Activated gamma-delta T cell treated with anti-CD3 and anti-CD28 coated beads, Interleukin-2, amount 50 U/mL, for 16 hours (primary cell): ENCODE measurements around the gene SUPT3H.
"Not testable (repeated sequence)": the region's sequence is repeated elsewhere in the genome, so short reads cannot be mapped to it uniquely, and the experiment has no call there.

Experiments used
- DNase-seq: peaks from one replicate; pipeline ENCODE4 v3.0.0-alpha.2; 2020; ENCODE audit warnings: low read depth

SUPT3H gene

DNA sequence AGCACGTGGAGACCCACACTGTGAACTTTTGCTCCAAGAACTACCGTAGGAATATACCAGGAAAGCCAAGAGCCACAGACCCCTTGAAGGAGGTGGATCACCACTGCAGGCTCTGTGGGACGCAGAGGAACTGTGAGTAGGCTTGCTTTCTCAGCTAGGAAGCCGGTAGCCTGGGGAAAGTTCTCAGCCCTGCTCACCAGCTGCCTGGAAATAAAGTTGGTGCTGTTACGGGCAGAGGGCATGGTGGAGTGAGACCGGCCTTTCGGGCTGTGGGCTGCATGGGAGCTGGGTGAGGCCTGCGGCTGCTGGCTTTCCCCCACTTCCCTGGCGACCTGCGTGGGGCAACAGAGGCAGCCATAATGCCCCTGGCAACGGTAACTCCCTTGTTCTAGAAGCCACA, 422.6 kb downstream of the SUPT3H start:
- DNase-seq, result no peak

DNA sequence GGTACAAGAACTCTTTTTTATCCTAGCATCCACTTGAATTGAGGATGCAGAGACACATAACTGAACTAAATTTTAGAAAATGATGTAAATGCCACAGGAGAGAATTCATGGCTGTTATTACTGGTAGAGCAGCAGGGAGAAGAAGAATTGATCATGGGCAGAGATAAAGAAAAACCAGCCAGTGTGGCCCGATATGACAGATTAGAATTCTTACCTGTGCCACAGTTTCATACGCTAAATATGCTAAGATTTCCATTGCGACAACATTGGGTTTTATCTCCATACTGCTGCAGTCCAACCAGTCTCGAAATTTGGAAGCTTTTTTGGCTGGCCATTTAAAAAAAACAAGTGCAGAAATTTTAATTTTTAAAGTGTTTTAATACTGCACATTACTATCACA, 423.5 kb downstream of the SUPT3H start:
- no peak for DNase-seq

DNA sequence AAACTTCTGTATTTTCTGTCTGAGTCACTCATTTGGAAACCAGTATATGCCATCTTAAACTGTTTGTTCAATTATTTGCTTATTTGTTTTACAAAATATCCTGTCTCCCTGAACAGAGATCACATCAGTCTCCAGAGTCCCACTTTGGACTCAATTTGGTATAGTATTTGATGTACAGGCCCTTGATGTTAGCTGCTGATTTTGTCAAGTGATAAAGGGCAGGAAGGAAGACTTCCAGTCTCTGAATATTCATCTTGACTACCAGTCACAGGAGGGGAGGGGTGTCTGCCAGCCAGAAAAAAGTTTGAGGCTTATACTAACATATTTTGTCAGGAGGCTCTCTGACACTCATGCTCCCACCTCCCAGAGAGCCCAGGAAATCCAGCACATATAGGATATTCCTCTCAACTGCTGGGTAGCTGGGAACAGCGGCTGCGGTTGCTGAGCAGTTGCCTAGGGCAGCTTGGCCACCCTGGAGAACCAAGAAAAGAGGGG, 426.4 kb downstream of the SUPT3H start:
- no peak for DNase-seq

DNA sequence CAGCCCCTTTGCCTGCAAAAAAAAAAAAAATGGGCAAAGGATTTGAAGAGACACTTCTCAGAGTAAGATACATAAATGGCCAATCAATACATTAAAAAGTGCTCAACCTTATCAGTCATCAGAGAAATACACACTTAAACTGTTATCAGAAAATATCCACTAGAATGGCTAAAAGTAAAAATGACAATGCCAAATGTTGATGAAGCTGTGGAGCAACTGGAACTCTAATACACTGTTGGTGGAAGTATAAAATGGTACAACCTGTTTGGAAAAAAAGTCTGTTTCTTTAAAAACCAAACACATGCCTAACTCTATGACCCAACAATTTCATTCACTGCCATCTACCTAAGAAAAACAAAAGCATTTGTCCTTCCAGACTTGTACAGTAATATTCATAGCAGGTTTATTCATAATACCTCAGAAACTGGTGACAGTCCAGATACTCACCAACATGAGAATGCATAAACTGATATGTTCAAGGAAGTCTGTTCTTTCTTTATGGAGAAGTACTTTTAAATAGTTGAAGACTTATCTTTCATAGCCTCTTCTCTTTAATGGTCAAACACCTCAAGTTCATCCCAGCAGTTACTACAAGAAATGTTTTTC, 428.0 kb downstream of the SUPT3H start:
- no peak for DNase-seq

GRCh38 chr6:44943541-44943940, 434.2 kb downstream of the SUPT3H start:
- no peak for DNase-seq

DNA sequence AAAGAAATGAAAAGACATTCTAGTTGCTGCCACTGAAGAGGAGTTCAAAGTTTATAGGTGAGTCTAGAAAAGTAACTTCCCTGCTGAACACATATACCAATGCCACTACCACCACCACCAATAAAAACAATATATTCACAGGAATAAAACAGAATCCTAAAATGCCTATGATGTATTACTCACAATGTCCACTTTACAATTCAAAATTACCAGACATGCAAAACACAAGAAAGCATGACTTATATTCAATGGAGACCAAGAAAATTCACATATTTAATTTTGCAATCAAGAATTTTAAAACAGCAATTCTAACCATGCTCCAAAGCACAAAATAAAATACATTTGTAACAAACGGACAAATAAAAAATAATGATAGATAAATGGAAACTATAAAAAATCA, 434.9 kb downstream of the SUPT3H start:
- no peak for DNase-seq

DNA sequence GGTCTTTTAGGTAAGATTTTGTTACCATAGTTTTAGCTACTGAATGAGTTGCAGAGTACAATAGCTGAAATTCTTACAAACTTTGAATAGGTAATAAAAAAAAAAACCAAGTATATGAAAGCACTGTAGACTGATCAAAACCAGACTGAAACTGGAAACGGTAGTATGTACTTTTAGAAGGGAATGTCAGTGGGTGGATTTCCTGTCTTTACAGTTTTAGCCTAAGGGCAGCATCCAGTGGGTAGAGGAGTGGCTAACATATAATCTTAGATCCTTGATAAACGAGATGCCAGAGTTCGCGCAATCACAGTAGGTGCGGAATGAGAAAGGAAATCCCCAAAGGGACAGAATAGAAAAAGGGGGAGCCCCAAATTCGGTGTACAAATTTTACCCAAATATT, 435.5 kb downstream of the SUPT3H start:
- no peak for DNase-seq

DNA sequence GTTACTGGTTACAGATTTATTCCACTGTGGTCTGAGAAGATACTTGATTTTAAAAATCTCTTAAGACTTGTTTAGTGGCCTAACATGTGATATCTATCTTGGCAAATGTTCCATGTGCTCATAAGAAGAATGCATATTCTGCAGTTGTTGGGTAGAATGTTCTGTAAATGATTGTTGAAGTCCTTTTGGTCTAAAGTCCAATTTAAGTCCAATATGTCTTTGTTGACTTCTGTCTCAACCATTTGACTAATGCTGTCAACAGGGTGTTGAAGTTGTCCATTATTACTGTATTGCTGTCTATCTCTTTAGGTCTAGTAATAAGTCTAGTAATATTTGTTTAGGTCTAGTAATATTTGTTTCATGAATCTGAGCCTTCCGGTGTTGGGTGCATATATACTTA, 437.4 kb downstream of the SUPT3H start:
- DNase-seq, result no peak

- DNase-seq, result no peak
These were observed 441.9 kb downstream of the SUPT3H start for GRCh38 chr6:44935693-44936300.

GRCh38 chr6:44933108-44933507, 444.6 kb downstream of the SUPT3H start:
- DNase-seq, result no peak

GRCh38 chr6:44932651-44933091, 445.1 kb downstream of the SUPT3H start:
- peak; percentile 9 for DNase-seq

GRCh38 chr6:44931385-44931784, 446.3 kb downstream of the SUPT3H start:
- DNase-seq, result no peak

- no peak for DNase-seq
These were observed 451.2 kb downstream of the SUPT3H start for GRCh38 chr6:44926556-44926955.

- DNase-seq, result peak; percentile 4
These were observed 452.5 kb downstream of the SUPT3H start for GRCh38 chr6:44925100-44925739.

DNA sequence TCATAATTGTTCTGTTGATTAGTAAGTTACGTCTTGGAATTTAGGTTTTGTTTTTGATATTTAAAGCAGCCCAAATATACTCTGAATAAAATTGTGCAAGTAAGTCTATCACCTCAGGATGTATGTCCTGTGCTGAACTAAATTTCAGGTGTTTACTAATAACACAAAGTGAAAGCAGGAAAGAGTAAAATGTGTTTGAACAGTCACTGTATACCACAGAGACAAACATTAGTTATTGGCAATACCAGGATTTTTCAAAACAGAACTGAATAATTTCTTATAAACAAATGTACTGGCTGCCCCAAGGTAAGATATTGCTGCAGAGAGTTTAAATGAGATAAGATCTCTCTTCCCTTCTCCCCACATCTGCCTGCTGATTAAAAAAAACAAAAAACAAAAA, 454.3 kb downstream of the SUPT3H start:
- no peak for DNase-seq

DNA sequence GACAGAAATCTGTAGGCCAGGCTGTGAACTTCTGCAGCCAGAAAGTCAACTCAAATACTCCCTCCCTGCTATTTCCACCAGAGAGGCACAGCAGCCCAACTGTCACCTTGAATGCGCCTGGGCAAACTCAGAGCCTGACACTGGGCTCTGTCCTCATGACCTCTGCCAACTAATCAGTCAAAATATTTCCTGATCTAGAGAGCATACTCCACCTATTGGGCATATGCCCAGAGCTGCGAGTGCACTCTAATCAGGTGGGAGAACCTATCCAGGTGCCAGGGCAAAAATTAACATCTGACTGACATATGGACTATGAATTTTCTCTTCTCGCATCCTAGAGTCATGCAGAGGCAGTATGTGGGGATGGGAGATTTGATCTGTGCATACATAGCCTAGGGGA, 455.9 kb downstream of the SUPT3H start:
- no peak for DNase-seq

DNA sequence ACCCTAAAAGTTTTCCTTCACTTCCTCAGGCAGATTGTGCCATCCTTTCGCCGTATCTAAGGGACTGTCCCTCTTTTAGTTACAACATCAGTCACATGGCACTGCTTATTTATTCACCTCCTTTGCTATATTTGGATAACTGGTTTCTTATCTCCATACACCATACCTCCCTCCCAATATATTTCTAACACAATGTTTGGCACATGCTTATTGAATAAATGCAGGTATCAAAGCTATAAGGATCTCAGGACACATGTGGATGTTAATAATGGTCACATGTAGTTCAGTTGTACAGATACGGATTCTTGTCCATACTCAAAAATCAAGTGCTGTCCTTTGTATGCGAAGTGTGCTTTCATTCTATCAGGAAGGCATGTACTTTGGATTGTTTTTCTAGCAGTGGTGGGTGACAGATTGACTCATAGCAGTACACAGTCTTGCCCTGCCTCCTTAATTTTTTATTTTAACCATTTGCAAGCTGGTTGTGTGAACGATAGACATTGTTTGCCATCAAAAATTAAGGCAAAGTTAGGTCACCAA, 456.7 kb downstream of the SUPT3H start:
- DNase-seq, result no peak

DNA sequence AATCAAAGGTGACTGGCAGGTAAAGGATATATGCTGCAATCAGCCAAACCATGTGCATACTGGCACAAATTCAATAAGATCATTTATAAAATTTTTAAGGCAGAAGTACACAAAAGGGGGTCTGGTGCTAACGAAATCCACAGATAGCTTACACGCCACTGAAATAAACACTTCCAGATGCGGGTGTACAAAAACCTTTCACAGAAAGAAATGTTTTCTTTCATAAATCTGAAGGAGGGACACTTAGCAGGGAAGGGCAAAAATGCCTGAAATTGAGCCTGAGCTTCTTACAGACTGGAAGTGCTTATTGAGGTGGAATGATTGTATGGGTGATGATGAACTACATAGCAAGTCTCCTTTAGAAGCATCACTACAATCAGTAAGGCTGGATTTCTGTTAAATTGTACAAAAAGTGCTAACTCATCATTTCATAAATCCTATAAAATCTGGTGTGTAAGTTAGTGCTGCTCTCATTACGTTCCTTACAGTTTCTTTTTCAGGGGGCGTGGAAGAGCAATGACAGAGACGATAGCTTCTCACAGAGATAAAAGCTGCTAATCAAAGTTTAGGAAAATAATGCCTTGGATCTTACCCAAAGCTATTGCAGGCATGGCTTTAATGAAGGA, 458.9 kb downstream of the SUPT3H start:
- no peak for DNase-seq

GRCh38 chr6:44917430-44917829, 460.3 kb downstream of the SUPT3H start:
- no peak for DNase-seq

DNA sequence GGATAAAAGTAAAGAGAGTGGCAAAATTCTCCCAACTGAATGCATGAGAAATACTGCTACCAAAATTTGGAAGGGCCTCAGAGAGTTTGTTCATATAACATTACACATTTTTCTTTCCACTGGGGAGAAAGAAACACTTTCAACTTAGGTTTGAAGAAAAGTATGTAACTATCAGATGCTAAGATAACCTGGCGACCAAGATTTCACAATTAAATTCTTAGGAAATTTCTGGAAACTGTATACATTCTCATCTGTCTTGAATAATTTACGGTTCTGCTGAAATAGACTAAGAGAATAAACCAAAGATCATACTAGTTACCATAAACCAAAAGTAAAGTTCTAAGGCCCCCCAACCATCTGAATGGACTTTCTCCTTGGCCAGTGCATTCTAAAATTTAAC, 462.6 kb downstream of the SUPT3H start:
- no peak for DNase-seq

DNA sequence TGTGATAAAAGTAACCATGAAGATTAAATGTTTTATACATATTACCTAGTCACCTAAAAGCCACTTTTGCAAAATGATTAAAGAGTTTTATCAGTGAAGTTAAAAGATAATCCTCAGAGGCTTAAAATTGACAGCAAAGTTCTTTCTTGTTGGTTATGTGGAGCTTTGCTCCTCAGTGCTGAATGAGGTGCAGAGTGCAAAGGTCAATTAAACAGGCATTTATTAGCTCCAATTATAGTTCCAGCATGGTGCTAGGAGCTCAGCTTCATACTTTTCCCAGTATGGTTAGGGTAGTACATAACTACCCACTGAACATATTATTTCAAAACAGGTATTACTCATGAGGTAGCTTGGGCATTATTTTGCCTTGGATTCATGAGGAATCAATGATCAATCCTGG, 463.6 kb downstream of the SUPT3H start:
- DNase-seq, result no peak

- no peak for DNase-seq
These were observed 471.0 kb downstream of the SUPT3H start for GRCh38 chr6:44906761-44907160.

DNA sequence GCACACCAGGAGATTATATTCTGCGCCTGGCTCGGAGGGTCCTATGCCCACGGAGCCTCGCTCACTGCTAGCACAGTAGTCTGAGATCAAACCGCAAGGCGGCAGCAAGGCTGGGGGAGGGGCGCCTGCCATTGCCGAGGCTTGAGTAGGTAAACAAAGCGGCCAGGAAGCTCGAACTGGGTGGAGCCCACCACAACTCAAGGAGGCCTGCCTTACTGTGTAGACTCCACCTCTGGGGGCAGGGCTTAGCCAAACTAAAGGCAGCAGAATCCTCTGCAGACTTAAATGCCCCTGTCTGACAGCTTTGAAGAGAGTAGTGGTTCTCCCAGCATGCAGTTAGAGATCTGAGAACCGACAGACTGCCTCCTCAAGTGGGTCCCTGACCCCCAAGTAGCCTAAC, 477.4 kb downstream of the SUPT3H start:
- not testable (repeated sequence) for DNase-seq
